ENCODE results near the gene RAB4A.

DNA sequence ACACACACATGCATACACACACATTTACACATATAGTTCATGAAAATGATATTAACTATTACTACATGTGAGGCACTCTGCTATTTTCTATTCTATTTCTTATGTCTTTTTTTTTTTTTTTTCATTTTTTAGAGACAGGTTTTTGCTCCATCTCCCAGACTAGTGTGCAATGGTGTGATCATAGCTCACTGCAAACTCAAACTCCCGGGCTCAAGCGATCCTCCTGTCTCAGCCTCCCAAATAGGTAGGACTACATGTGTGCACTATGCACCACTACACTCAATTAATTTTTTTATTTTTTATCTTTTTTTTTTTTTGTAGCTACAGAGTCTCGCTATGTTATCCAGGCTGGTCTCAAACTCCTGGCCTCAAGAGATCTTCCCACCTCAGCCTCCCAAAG lies 48.8 kb upstream of the RAB4A start:
- TF ChIP-seq ZSCAN18 (tag by site-specific recombination; IDR thresholded peaks at IDR 0.05) (no peak), REPIN1 (tag by site-specific recombination; IDR thresholded peaks at IDR 0.05; ENCODE audit: low read depth) (no peak), KLF10 (tag by site-specific recombination; IDR thresholded peaks at IDR 0.05) (no peak), ZNF112 (tag by site-specific recombination; IDR thresholded peaks at IDR 0.05) (no peak), REST (tag by site-specific recombination; IDR thresholded peaks at IDR 0.05) (no peak), ZNF449 (tag by site-specific recombination; IDR thresholded peaks at IDR 0.05) (no peak), ZNF404 (tag by site-specific recombination; IDR thresholded peaks at IDR 0.05) (no peak), ZNF670 (tag by site-specific recombination; IDR thresholded peaks at IDR 0.05; ENCODE audit: low read depth) (no peak), ZNF596 (tag by site-specific recombination; IDR thresholded peaks at IDR 0.05) (no peak)
- TF ChIP-seq, protein P1, sequence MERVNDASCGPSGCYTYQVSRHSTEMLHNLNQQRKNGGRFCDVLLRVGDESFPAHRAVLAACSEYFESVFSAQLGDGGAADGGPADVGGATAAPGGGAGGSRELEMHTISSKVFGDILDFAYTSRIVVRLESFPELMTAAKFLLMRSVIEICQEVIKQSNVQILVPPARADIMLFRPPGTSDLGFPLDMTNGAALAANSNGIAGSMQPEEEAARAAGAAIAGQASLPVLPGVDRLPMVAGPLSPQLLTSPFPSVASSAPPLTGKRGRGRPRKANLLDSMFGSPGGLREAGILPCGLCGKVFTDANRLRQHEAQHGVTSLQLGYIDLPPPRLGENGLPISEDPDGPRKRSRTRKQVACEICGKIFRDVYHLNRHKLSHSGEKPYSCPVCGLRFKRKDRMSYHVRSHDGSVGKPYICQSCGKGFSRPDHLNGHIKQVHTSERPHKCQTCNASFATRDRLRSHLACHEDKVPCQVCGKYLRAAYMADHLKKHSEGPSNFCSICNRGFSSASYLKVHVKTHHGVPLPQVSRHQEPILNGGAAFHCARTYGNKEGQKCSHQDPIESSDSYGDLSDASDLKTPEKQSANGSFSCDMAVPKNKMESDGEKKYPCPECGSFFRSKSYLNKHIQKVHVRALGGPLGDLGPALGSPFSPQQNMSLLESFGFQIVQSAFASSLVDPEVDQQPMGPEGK (tag by site-specific recombination; IDR thresholded peaks at IDR 0.05) = no peak
- TF ChIP-seq, protein P2, sequence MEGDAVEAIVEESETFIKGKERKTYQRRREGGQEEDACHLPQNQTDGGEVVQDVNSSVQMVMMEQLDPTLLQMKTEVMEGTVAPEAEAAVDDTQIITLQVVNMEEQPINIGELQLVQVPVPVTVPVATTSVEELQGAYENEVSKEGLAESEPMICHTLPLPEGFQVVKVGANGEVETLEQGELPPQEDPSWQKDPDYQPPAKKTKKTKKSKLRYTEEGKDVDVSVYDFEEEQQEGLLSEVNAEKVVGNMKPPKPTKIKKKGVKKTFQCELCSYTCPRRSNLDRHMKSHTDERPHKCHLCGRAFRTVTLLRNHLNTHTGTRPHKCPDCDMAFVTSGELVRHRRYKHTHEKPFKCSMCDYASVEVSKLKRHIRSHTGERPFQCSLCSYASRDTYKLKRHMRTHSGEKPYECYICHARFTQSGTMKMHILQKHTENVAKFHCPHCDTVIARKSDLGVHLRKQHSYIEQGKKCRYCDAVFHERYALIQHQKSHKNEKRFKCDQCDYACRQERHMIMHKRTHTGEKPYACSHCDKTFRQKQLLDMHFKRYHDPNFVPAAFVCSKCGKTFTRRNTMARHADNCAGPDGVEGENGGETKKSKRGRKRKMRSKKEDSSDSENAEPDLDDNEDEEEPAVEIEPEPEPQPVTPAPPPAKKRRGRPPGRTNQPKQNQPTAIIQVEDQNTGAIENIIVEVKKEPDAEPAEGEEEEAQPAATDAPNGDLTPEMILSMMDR (tag by site-specific recombination; IDR thresholded peaks at IDR 0.05) = no peak

Measured in HEK293 (cell line).